WTC11 (cell line): ENCODE results near the gene TRAPPC4. TPM values are rescaled to one million over a fixed set of nuclear protein-coding genes. Genes with fewer than 3 reads are reported as not detected.

Experiments
- ATAC-seq: fragments of 200-7000 bp; cut with Tn5 transposase; 2 replicates; pipeline ENCODE4 v1.10.0; 2021; ENCODE audit warnings: mild to moderate bottlenecking, moderate library complexity
- CTCF ChIA-PET: fragments of 300-600 bp; sonication (Branson Sonifier 250); formaldehyde crosslinking; loops from one replicate; lab custom pipeline; 2021; ENCODE audit warnings: antibody characterized with exemption; lab: Charles Lee
- POLR2A ChIA-PET: fragments of 350-600 bp; sonication (Branson Sonifier 250); formaldehyde crosslinking; loops from one replicate; lab custom pipeline; 2021; ENCODE audit warnings: antibody characterized with exemption; lab: Charles Lee
- DNase-seq: peaks from one replicate; pipeline ENCODE4 v3.0.0; 2021; ENCODE audit warnings: low spot score
- H3K27ac Mint-ChIP-seq: 2 replicates; pipeline ENCODE4 v1.8.0; 2021; ENCODE audit warnings: mixed read lengths
- H3K27me3 Mint-ChIP-seq: 2 replicates; pipeline ENCODE4 v1.8.0; 2021; ENCODE audit warnings: low read depth, mild to moderate bottlenecking, moderate library complexity, mixed read lengths
- H3K36me3 Mint-ChIP-seq: 2 replicates; pipeline ENCODE4 v1.8.0; 2021; ENCODE audit warnings: mixed read lengths
- H3K4me1 Mint-ChIP-seq: 2 replicates; pipeline ENCODE4 v1.8.0; 2022; ENCODE audit warnings: mixed read lengths
- H3K4me3 Mint-ChIP-seq: 2 replicates; pipeline ENCODE4 v1.8.0; 2021; ENCODE audit warnings: mild to moderate bottlenecking, moderate library complexity, mixed read lengths
- H3K9me3 Mint-ChIP-seq: 2 replicates; pipeline ENCODE4 v1.8.0; 2021; ENCODE audit warnings: mixed read lengths
- ATF3 ChIP-seq: sonication (generic); formaldehyde crosslinking; conservative IDR thresholded peaks from 2 replicates; pipeline ENCODE4 v1.8.1; 2022; ENCODE audit warnings: mild to moderate bottlenecking, missing genetic modification reagents
- ELF4 ChIP-seq: sonication (generic); formaldehyde crosslinking; IDR thresholded peaks from 2 replicates; pipeline ENCODE4 v1.8.1; 2022; ENCODE audit warnings: low read depth, mild to moderate bottlenecking, moderate library complexity, missing genetic modification reagents
- FOXP4 ChIP-seq: sonication (generic); formaldehyde crosslinking; IDR thresholded peaks from 2 replicates; pipeline ENCODE4 v1.8.0; 2022; ENCODE audit warnings: mild to moderate bottlenecking, missing genetic modification reagents
- GABPB1 ChIP-seq: sonication (generic); formaldehyde crosslinking; IDR thresholded peaks from 2 replicates; pipeline ENCODE4 v1.8.1; 2023; ENCODE audit warnings: mild to moderate bottlenecking, missing genetic modification reagents
- GRHL2 ChIP-seq: fragments of 250-450 bp; sonication (Bioruptor Pico); IDR thresholded peaks from 2 replicates; pipeline ENCODE4 v1.8.0; 2022; ENCODE audit warnings: mild to moderate bottlenecking, moderate library complexity; ENCODE audit not compliant: insufficient replicate concordance, severe bottlenecking
- JUN ChIP-seq: sonication (generic); formaldehyde crosslinking; IDR thresholded peaks from 2 replicates; pipeline ENCODE4 v1.8.0; 2023; ENCODE audit warnings: mild to moderate bottlenecking, missing genetic modification reagents
- PRDM15 ChIP-seq: sonication (generic); formaldehyde crosslinking; IDR thresholded peaks from 2 replicates; pipeline ENCODE4 v1.8.0; 2022; ENCODE audit warnings: missing genetic modification reagents
- SMAD3 ChIP-seq: sonication (generic); formaldehyde crosslinking; IDR thresholded peaks from 2 replicates; pipeline ENCODE4 v1.8.0; 2022; ENCODE audit warnings: missing genetic modification reagents, mild to moderate bottlenecking, borderline replicate concordance
- TP53 ChIP-seq: sonication (generic); formaldehyde crosslinking; IDR thresholded peaks from 2 replicates; pipeline ENCODE4 v1.8.1; 2023; ENCODE audit warnings: mild to moderate bottlenecking, missing genetic modification reagents
- ZNF232 ChIP-seq: sonication (generic); formaldehyde crosslinking; IDR thresholded peaks from 2 replicates; pipeline ENCODE4 v1.8.0; 2022; ENCODE audit warnings: mild to moderate bottlenecking, missing genetic modification reagents
- ZNF317 ChIP-seq: sonication (generic); formaldehyde crosslinking; IDR thresholded peaks from 2 replicates; pipeline ENCODE4 v1.8.1; 2023; ENCODE audit warnings: low read depth, mild to moderate bottlenecking, moderate library complexity, missing genetic modification reagents, borderline replicate concordance
- ZNF425 ChIP-seq: fragments of 250-450 bp; sonication (Bioruptor Pico); conservative IDR thresholded peaks from 2 replicates; pipeline ENCODE4 v1.9.0; 2021; ENCODE audit warnings: mild to moderate bottlenecking
- ZNF532 ChIP-seq: fragments of 250-450 bp; sonication (Bioruptor Pico); IDR thresholded peaks from 2 replicates; pipeline ENCODE4 v1.9.0; 2021; ENCODE audit warnings: mild to moderate bottlenecking, borderline replicate concordance
- ZNF671 ChIP-seq: fragments of 250-450 bp; sonication (Bioruptor Pico); IDR thresholded peaks from 2 replicates; pipeline ENCODE4 v1.8.0; 2021; ENCODE audit warnings: mild to moderate bottlenecking
- ZSCAN18 ChIP-seq: fragments of 250-450 bp; sonication (Bioruptor Pico); IDR thresholded peaks from 2 replicates; pipeline ENCODE4 v2.1.2; 2022; ENCODE audit warnings: mild to moderate bottlenecking, moderate library complexity
- total RNA-seq: library from RNA; stranded (reverse); gene quantifications from 3 replicates; pipeline ENCODE4 v1.2.3, GENCODE V29; 2021

Gene TRAPPC4
- total RNA-seq, 1 experiment from 2014 or later, result 75.7 TPM

GRCh38 chr11:119041821-119042514 is 23.4 kb downstream of the TRAPPC4 start:
- no peak for ATAC-seq
- H3K36me3 Mint-ChIP-seq, result peaks cover 19% of the 10 kb centered on the region
- no peak overlapping the region for H3K4me3 Mint-ChIP-seq
- POLR2A ChIA-PET, result interaction anchor here (0.7 kb wide), 1 partner anchor 316 kb away, joined by 3 read pairs; no protein-coding TSS in a partner anchor
- CTCF ChIA-PET, result interaction anchor here (1.4 kb wide), 1 partner anchor 11 kb away, joined by 10 read pairs; the partner anchor contains the start of gene SLC37A4
- peaks cover 21% of the 10 kb centered on the region for H3K4me1 Mint-ChIP-seq
- H3K9me3 Mint-ChIP-seq, result no peaks in the 10 kb centered on the region
- DNase-seq, result no peak
- H3K27ac Mint-ChIP-seq, result peak overlapping the region; percentile 48
- no peak for TF ChIP-seq ZSCAN18 (CRISPR knock-in tag)
- TF ChIP-seq PRDM15, result no peak
- no peak for TF ChIP-seq ATF3
- TF ChIP-seq, all 79 proteins: peak for 0
- no peaks in the 10 kb centered on the region for H3K27me3 Mint-ChIP-seq

GRCh38 chr11:119042927-119043326 is 24.4 kb downstream of the TRAPPC4 start:
- CTCF ChIA-PET, result interaction anchor here (1.3 kb wide), 1 partner anchor 24 kb away, joined by 4 read pairs; the partner anchor contains the start of gene VPS11
- Mint-ChIP-seq H3K4me1 (peaks cover 21% of the 10 kb centered on the region), H3K9me3 (no peaks in the 10 kb centered on the region), H3K27me3 (no peaks in the 10 kb centered on the region), H3K4me3 (no peak overlapping the region), H3K27ac (no peak overlapping the region; the same call in 1 of the 2 replicates), H3K36me3 (peaks cover 28% of the 10 kb centered on the region)
- DNase-seq (no peak), ATAC-seq (no peak)
- POLR2A ChIA-PET, result no interaction called here
- no peak for TF ChIP-seq ELF4 (CRISPR knock-in tag)
- TF ChIP-seq ZNF425 (CRISPR knock-in tag), result no peak
- no peak for TF ChIP-seq SMAD3 (CRISPR knock-in tag)
- no peak for TF ChIP-seq TP53 (CRISPR knock-in tag)
- no peak for TF ChIP-seq ZNF232 (CRISPR knock-in tag)
- TF ChIP-seq ZNF317 (CRISPR knock-in tag), result no peak
- TF ChIP-seq GABPB1 (CRISPR knock-in tag), result no peak
- TF ChIP-seq FOXP4 (CRISPR knock-in tag), result no peak
- no peak for TF ChIP-seq ZNF671
- TF ChIP-seq ZNF532 (CRISPR knock-in tag), result no peak
- no peak for TF ChIP-seq GRHL2 (CRISPR knock-in tag)
- no peak for TF ChIP-seq JUN (CRISPR knock-in tag)
